GM19438 (cell line): ENCODE measurements around the gene IRAK4.
"Not testable (repeated sequence)": the region's sequence is repeated elsewhere in the genome, so short reads cannot be mapped to it uniquely, and the experiment has no call there.

Source experiments
- ATAC-seq: cut with Tn5 transposase; IDR thresholded peaks from one replicate; pipeline ENCODE4 v1.9.1; 2021; ENCODE audit warnings: low read depth; ENCODE audit not compliant: unreplicated experiment

Gene IRAK4

GRCh38 chr12:43758728-43759563 lies at the start of gene IRAK4, which contains the start of gene PUS7L:
Gene IRAK4, plus strand, starts transcription at chr12:43758951. Its CDS starts 9,161 bp downstream, at chr12:43768112.
Gene PUS7L, minus strand, starts transcription at chr12:43758790. Its CDS starts 3,545 bp downstream, at chr12:43755245.
- ATAC-seq: peak; percentile 91

- no peak for ATAC-seq
Measured at GRCh38 chr12:43711348-43711747, 47.4 kb upstream of the IRAK4 start.

GRCh38 chr12:43722621-43723020 lies 36.1 kb upstream of the IRAK4 start:
- ATAC-seq: no peak

- ATAC-seq: no peak
Measured at GRCh38 chr12:43723134-43723533, 35.6 kb upstream of the IRAK4 start.

- no peak for ATAC-seq
Measured at GRCh38 chr12:43728117-43728516, 30.6 kb upstream of the IRAK4 start.

GRCh38 chr12:43728698-43729097 lies 30.1 kb upstream of the IRAK4 start:
- no peak for ATAC-seq

GRCh38 chr12:43730283-43730682 lies 28.5 kb upstream of the IRAK4 start:
- ATAC-seq: no peak

- no peak for ATAC-seq
Measured at GRCh38 chr12:43733687-43734086, 25.1 kb upstream of the IRAK4 start.

GRCh38 chr12:43736927-43737440 lies 21.8 kb upstream of the IRAK4 start:
- ATAC-seq: no peak

- ATAC-seq: no peak
Measured at GRCh38 chr12:43737646-43738045, 21.1 kb upstream of the IRAK4 start.

- no peak for ATAC-seq
Measured at GRCh38 chr12:43740511-43741100, 18.1 kb upstream of the IRAK4 start.

- no peak for ATAC-seq
Measured at GRCh38 chr12:43742106-43742505, 16.6 kb upstream of the IRAK4 start.

GRCh38 chr12:43744826-43745225 lies 13.9 kb upstream of the IRAK4 start:
- no peak for ATAC-seq

GRCh38 chr12:43749016-43749415 lies 9.7 kb upstream of the IRAK4 start:
- ATAC-seq: no peak

- no peak for ATAC-seq
Measured at GRCh38 chr12:43750814-43751213, 7.9 kb upstream of the IRAK4 start.

GRCh38 chr12:43751360-43751759 lies 7.4 kb upstream of the IRAK4 start:
- not testable (repeated sequence) for ATAC-seq

- ATAC-seq: no peak
Measured at GRCh38 chr12:43754015-43754414, 4.7 kb upstream of the IRAK4 start.

GRCh38 chr12:43758247-43758727 lies 464 bp upstream of the IRAK4 start:
- ATAC-seq: peak; percentile 8

GRCh38 chr12:43760396-43760795 lies 1.6 kb downstream of the IRAK4 start:
- ATAC-seq: no peak

- no peak for ATAC-seq
Measured at GRCh38 chr12:43761500-43761899, 2.7 kb downstream of the IRAK4 start.

- no peak for ATAC-seq
Measured at GRCh38 chr12:43762596-43762995, 3.8 kb downstream of the IRAK4 start.

- no peak for ATAC-seq
Measured at GRCh38 chr12:43763769-43764168, 5.0 kb downstream of the IRAK4 start.
